ENCODE data around the gene RBBP8.

RBBP8 gene

DNA sequence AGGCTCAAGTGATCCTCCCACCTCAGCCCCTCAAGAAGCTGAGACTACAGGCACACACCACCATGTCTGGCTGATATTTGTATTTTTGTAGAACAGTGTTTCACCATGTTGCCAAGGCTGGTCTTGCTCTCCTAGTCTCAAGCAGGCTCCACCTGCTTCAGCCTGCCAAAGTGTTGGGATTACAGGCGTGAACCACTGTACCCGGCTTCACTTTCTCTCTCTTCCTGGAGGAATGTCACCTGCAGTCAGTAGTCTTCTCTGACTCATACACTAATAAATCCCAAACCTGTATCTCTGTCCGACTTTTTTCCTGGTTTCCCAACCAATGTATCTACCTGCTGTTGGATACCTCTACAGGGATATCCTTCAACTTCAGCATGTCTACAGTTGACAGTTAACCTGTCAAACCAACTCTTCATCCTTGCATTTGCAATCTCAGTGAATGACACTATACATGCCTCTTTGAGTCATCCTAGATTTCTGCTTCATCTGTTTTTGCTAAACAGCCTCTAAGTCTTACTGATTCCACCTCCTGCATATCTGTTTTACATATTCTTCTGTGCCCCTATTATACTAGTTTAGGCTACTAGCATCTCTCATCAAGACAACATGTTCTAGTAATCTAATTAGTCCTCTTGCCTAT is 54.5 kb downstream of the RBBP8 start:
- in situ Hi-C loops (cut with MboI; ENCODE audit: low sequenced_read_pairs): no loop called here

- in situ Hi-C loops (cut with MboI; ENCODE audit: low sequenced_read_pairs): no loop called here
Observed at GRCh38 chr18:22988208-22988607, 55.1 kb downstream of the RBBP8 start.

GRCh38 chr18:22998344-22998743 is 65.2 kb downstream of the RBBP8 start:
- in situ Hi-C loops (cut with MboI; ENCODE audit: low sequenced_read_pairs): no loop called here

DNA sequence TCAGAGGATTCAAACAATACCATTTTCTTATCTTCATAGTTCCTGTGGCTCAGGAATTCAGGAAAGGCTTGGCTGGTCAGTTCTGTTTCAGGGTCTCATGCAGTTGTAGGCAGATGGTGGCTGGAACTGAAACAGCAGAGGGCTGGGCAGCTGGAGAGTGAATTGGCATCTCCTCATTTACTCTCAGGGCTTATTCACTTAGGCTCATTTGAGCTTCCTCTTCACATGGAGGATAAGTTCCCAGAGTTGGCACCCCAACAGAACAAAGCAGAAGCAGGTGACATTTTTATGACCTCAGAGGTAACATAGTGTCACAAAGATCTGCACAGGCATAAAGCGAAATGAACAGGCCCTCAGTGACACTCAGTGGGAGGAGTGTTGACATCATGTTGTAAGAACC is 66.1 kb downstream of the RBBP8 start:
- in situ Hi-C loops (cut with MboI; ENCODE audit: low sequenced_read_pairs): no loop called here

- in situ Hi-C loops (cut with MboI; ENCODE audit: low sequenced_read_pairs): no loop called here
Observed at GRCh38 chr18:22999647-23000046, 66.5 kb downstream of the RBBP8 start.

DNA sequence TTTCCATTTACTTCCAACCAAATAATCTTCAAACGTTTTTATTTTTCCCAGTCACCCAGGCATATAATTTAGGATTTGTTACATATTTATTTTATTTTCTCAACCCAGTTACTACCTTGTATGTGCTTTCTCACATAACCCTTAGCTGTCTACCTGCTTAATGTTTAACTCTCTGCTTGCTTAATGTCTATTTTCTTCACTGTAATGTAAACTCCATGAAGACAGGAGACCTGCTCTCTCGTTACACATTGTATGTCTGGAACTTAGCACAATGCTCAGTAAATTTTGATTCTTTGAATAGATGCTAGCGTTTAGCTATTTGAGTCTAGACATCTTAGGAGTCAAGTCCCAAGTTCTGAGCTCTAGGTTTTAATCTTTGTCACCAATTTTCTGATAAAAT is 70.2 kb downstream of the RBBP8 start:
- in situ Hi-C loops (cut with MboI; ENCODE audit: low sequenced_read_pairs): no loop called here

DNA sequence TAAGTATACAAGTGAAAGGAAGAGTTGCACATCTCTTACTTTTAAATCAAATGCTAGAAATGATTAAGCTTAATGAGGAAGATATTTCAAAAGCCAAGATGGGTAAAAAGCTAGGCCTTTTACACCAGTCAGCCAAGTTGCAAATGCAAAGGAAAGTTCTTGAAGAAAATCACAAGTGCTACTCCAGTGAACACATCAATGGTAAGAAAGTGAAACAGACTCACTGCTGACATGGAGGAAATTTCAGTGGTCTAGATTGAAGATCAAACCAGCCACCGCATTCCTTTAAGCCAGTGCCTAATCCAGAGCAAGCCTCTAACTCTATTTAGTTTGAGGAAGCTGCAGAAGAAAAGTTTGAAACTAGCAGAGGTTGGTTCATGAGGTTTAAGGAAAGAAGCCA is 79.1 kb downstream of the RBBP8 start:
- in situ Hi-C loops (cut with MboI; ENCODE audit: low sequenced_read_pairs): no loop called here

DNA sequence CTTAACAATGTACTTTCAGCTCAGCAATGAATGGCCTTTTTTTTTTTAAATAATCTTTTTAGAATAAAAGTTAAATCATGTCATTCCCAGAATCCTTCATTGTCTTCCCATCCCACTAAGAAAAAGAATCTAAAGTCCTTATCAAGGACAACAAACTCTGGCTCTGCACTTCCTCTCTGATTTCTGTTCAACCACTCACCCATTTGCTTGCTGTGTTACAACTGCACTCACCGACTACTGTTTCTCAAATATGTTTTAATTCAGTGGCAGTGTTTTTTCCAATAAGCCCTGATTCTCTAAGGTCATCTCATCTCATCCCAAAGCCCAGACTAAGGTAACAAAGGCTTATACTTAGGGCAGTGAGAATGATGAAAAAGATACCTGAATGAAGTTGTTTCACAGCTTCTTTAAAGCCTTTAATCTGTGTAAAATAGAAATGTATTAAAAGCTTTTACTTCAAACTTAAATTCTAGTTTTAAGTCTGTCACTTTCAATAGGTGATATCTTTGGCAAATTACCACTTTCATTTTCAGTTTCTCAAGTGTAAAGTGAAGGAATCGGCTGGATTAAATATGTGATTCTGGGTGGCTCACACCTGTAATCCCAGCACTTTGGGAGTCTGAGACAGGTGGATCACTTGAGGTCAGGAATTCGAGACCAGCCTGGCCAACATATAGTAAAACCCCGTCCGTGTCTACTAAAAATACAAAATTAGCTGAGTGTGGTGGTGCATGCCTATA is 87.6 kb downstream of the RBBP8 start:
- in situ Hi-C loops (cut with MboI; ENCODE audit: low sequenced_read_pairs): no loop called here

- in situ Hi-C loops (cut with MboI; ENCODE audit: low sequenced_read_pairs): no loop called here
Observed at GRCh38 chr18:23021623-23022022, 88.5 kb downstream of the RBBP8 start.

GRCh38 chr18:23032030-23032582 is 99.0 kb downstream of the RBBP8 start:
- in situ Hi-C loops (cut with MboI; ENCODE audit: low sequenced_read_pairs): no loop called here

DNA sequence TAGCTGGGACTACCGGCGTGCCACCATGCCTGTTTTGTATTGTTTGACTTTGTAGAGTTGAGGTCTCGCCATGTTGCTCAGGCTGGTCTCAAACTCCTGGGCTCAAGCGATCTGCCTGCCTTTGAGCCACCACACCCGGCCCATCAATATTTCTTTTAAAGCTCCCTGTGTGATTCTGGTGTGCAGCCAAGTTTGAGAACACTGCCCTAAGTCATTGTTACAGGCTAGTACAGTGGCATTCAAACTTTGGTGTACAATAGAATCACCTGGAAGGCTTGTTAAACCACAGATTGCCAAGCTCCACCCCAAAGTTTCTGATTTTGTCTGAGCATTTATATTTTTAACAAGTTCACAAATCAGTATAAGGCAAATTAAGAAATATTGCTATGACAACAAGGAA is 99.9 kb downstream of the RBBP8 start:
- in situ Hi-C loops (cut with MboI; ENCODE audit: low sequenced_read_pairs): no loop called here

GRCh38 chr18:23036660-23037201 is 103.6 kb downstream of the RBBP8 start:
- in situ Hi-C loops (cut with MboI; ENCODE audit: low sequenced_read_pairs): no loop called here

DNA sequence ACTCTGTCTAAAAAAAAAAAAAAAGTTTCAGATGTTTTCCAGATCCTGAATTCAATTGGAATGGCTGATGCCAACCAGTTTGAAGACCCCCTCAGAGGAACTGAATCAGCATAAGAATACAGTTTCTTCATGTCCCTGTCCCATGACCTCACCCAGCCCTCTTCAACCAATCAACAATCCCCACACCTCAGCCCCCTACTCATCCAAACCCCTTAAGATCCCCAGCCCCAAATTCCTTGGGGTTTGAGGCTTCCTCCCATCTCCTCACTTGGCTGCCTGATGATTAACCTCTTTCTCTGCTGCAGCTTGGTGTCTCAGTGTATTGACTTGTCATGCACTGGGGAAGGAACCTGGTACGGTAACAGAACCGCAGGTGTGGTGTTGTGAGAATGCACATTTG is 104.5 kb downstream of the RBBP8 start:
- in situ Hi-C loops (cut with MboI; ENCODE audit: low sequenced_read_pairs): no loop called here

DNA sequence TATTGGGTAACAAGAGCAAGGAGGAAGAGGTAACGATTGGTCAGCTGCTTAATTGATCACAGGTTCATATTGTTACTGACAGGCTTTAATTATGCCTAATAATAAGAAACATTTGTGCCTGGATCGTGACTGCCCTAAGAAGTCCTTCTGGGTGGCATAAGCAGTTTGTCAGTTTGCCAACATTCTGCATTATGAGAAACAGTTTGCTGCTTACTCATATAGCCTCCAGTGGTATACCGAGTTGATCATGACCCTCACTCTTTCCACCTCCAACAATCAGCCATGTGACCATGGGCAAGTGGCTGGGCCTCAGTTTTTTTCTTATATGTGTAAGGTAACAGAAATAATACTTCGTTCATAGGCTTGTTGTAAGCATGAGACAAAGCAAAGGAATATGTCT is 105.6 kb downstream of the RBBP8 start:
- in situ Hi-C loops (cut with MboI; ENCODE audit: low sequenced_read_pairs): no loop called here

- in situ Hi-C loops (cut with MboI; ENCODE audit: low sequenced_read_pairs): no loop called here
Observed at GRCh38 chr18:23042133-23042532, 109.0 kb downstream of the RBBP8 start.

- in situ Hi-C loops (cut with MboI; ENCODE audit: low sequenced_read_pairs): no loop called here
Observed at GRCh38 chr18:23043803-23044376, 110.8 kb downstream of the RBBP8 start.

- in situ Hi-C loops (cut with MboI; ENCODE audit: low sequenced_read_pairs): loop anchor here (25.0 kb wide), 1 partner anchor 187 kb away; no protein-coding TSS in a partner anchor
Observed at GRCh38 chr18:23049698-23050373, 116.7 kb downstream of the RBBP8 start.

GRCh38 chr18:23053776-23054457 is 120.8 kb downstream of the RBBP8 start:
- in situ Hi-C loops (cut with MboI; ENCODE audit: low sequenced_read_pairs): loop anchor here (25.0 kb wide), 1 partner anchor 183 kb away; no protein-coding TSS in a partner anchor

DNA sequence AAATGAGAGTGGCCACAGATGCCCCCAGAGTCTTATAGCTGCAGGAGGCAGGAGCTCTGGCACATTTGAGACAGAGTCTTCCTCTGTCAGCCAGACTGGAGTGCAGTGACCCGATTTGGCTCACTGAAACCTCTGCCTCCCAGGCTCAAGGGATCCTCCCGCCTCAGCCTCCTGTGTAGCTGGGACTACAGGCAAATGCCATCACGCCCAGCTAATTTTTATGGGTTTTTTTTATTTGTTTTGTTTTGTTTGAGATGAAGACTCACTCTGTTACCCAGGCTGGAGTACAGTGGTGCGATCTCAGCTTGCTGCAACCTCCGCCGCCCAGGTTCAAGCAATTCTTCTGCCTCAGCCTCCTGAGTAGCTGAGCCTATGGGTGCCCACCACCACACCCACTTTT is 121.4 kb downstream of the RBBP8 start:
- in situ Hi-C loops (cut with MboI; ENCODE audit: low sequenced_read_pairs): loop anchor here (25.0 kb wide), 1 partner anchor 183 kb away; no protein-coding TSS in a partner anchor

- in situ Hi-C loops (cut with MboI; ENCODE audit: low sequenced_read_pairs): loop anchor here (25.0 kb wide), 1 partner anchor 181 kb away; no protein-coding TSS in a partner anchor
Observed at GRCh38 chr18:23056315-23056714, 123.2 kb downstream of the RBBP8 start.

Data from HL-60/S4 (cell line).